Mesodermal cell (in vitro differentiated cells): ENCODE data around the gene SSR3.
A peak's percentile ranks its signal among the peaks of the same experiment; 100 is the strongest.

ENCODE experiments used
- H3K27ac ChIP-seq: 2 replicates; pipeline ENCODE4 v1.7.0; 2013; ENCODE audit warnings: mild to moderate bottlenecking, low read depth, low read length, moderate library complexity; ENCODE audit not compliant: severe bottlenecking
- H3K36me3 ChIP-seq: 2 replicates; pipeline ENCODE4 v1.7.1; 2013; ENCODE audit warnings: mild to moderate bottlenecking, low read length, moderate library complexity; ENCODE audit not compliant: control insufficient read depth, insufficient read depth
- H3K4me1 ChIP-seq: one replicate; pipeline ENCODE4 v1.7.1; 2013; ENCODE audit warnings: mild to moderate bottlenecking, low read length; ENCODE audit not compliant: insufficient read depth, control insufficient read depth, poor library complexity, severe bottlenecking
- H3K4me3 ChIP-seq: 2 replicates; pipeline ENCODE4 v1.7.0; 2013; ENCODE audit warnings: low read length, control low read depth, mild to moderate bottlenecking; ENCODE audit not compliant: insufficient read depth, poor library complexity, severe bottlenecking; ENCODE audit errors: extremely low read depth
- H3K9me3 ChIP-seq: 2 replicates; pipeline ENCODE4 v1.7.1; 2013; ENCODE audit warnings: mild to moderate bottlenecking, low read length, moderate library complexity; ENCODE audit not compliant: control insufficient read depth
- WGBS, 2 experiments: methylation state at CpG; one replicate each; pipeline ENCODE4 v1.1.5; 2013; ENCODE audit warnings: missing lambda C conversion rate in 2 of 2; ENCODE audit not compliant: insufficient coverage in 2 of 2; 5-methylcytosine and 5-hydroxymethylcytosine counted together

The SSR3 gene

GRCh38 chr3:156551746-156552145 lies 3.2 kb downstream of the SSR3 start:
- Histone ChIP-seq H3K9me3 (no peaks in the 10 kb centered on the region), H3K4me1 (peaks cover 26% of the 10 kb centered on the region), H3K27ac (peak overlapping the region; percentile 74), H3K4me3 (no peak overlapping the region), H3K36me3 (peaks cover 64% of the 10 kb centered on the region)
- 90 to 92% methylated on average over 2 to 4 of the region's 4 CpGs for WGBS, 2 experiments

- 73 to 78% methylated on average over 3 to 4 of the region's 4 CpGs for WGBS, 2 experiments
- H3K27ac ChIP-seq = peak overlapping the region; percentile 74
Observed at GRCh38 chr3:156551261-156551660, 3.7 kb downstream of the SSR3 start.

GRCh38 chr3:156548902-156549301 lies 6.0 kb downstream of the SSR3 start:
- Histone ChIP-seq H3K36me3 (peaks cover 92% of the 10 kb centered on the region), H3K4me3 (no peak overlapping the region), H3K27ac (no peak overlapping the region), H3K9me3 (no peaks in the 10 kb centered on the region), H3K4me1 (peaks cover 26% of the 10 kb centered on the region)
- WGBS, 2 experiments = 93 to 100% methylated on average over 1 to 4 of the region's 6 CpGs

More at GRCh38 chr3:156551261-156551660, 3.7 kb downstream of the SSR3 start:
- Histone ChIP-seq H3K9me3 (no peaks in the 10 kb centered on the region), H3K36me3 (peaks cover 68% of the 10 kb centered on the region), H3K4me1 (peaks cover 26% of the 10 kb centered on the region), H3K4me3 (no peak overlapping the region)

DNA sequence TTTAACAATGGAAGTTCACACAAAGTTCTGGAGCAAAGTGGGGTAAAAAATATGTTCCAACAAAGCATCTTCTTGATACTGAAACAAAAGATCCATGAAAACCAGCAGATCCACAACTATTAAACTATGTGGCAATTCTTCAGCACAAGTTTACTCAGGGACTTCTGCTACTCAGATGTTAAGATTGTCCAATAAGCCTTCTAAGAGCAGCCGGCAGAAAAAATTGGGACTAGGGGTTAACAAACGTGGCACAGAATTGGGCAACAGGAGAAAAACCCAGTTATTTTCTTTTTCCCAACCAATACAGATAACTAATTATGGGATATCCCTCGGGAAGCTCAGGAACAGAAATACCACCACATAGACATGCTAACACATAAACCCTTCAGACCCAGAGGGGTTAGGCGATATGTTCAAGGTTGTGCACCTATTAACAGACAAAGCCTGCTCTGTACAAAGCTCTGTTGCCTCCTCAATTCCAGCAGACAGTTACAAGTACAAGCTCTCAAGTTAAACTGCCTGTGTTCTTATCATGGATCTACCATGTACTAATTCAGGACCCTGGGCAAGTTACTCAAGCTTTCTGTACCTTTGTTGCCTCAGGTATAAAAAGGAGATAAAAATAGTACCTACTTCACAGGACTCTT lies 6.8 kb downstream of the SSR3 start:
- H3K4me1 ChIP-seq = peaks cover 33% of the 10 kb centered on the region
- no peak overlapping the region for H3K4me3 ChIP-seq
- H3K27ac ChIP-seq = no peak overlapping the region
- WGBS, 2 experiments = 100% methylated on average over 2 to 3 of the region's 4 CpGs
- peaks cover 94% of the 10 kb centered on the region for H3K36me3 ChIP-seq
- no peaks in the 10 kb centered on the region for H3K9me3 ChIP-seq

GRCh38 chr3:156547637-156548036 lies 7.3 kb downstream of the SSR3 start:
- H3K4me1 ChIP-seq = peaks cover 33% of the 10 kb centered on the region
- H3K4me3 ChIP-seq = no peak overlapping the region
- H3K36me3 ChIP-seq = peaks cover 95% of the 10 kb centered on the region
- no peaks in the 10 kb centered on the region for H3K9me3 ChIP-seq
- 80% methylated on average over 1 of the region's 2 CpGs; no CpG with 5 or more reads in 1 of the 2 experiments for whole genome bisulfite sequencing, 2 experiments
- no peak overlapping the region for H3K27ac ChIP-seq

DNA sequence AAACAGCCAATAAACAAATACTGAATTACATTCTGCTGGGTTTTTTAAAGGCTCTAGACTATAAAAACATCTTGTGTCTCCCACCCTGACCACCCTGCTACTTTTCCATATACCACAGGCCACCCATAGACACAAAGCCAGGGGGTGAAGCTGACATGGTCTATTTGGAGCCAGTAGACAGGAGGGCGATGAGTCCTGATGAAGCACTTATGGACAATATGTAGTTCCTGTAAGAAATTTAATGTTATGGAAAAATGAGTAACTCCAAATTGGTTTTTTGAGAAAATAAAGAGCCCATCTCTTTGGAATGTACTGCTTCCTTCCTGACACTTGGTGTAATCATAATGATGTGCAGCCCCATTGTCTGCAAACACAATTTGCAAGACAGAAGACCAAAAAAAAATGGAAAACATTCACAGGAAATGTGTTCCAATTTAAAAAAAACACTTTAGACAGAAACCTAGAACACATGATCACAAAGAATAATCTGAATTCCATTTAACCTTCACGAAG lies 11.8 kb downstream of the SSR3 start:
- 96 to 100% methylated on average over 1 to 2 of the region's 2 CpGs for WGBS, 2 experiments
- no peak overlapping the region for H3K4me3 ChIP-seq
- peaks cover 95% of the 10 kb centered on the region for H3K36me3 ChIP-seq
- peaks cover 13% of the 10 kb centered on the region for H3K4me1 ChIP-seq
- no peaks in the 10 kb centered on the region for H3K9me3 ChIP-seq
- no peak overlapping the region for H3K27ac ChIP-seq

GRCh38 chr3:156542101-156543042 lies 12.5 kb downstream of the SSR3 start:
- Histone ChIP-seq H3K4me1 (peaks cover 7% of the 10 kb centered on the region), H3K4me3 (no peak overlapping the region), H3K27ac (peak overlapping the region; percentile 6), H3K9me3 (no peaks in the 10 kb centered on the region), H3K36me3 (peaks cover 92% of the 10 kb centered on the region)
- 93% methylated on average over 3 of the region's 5 CpGs for WGBS, 2 experiments

DNA sequence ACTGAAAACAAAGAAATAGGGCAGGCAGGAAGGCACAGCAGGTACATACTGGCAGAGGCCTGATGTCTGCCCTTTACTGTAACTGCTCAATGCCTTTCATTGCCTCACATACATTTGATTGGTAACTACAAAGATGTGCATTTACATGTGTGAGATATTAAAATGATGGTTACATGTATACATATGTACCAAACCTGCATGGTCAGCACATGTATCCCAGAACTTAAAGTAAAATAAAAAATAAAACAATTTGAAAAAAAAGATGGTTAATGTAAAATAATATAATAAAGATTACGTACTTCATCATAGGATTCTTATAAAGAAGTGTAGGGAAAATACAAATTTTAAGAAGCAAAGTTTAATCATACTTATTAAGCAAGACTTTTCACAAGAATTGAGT lies 15.1 kb downstream of the SSR3 start:
- no CpG with 5 or more reads among the region's 1 CpG for WGBS, 2 experiments
- Histone ChIP-seq H3K36me3 (peaks cover 66% of the 10 kb centered on the region), H3K27ac (no peak overlapping the region), H3K4me1 (peaks cover 16% of the 10 kb centered on the region), H3K4me3 (no peak overlapping the region), H3K9me3 (no peaks in the 10 kb centered on the region)

DNA sequence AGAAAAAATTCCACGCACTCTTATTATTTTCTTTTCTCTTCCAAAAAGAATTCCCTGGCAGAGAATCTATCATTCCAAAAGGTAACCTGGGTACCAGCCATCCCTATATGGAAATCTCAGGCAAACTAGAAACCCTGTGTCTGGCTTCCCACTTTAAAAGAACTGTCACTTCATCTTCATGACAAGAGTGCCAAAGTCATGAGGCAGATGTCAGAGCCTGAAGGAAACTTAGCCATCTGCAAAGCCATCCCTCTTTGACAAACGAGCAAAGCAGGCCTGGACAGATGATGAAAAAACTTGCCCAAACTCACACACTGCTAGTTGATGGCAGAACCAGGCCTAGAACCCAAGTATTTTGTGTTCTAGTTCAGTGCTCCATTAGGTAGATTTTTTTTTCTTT lies 15.9 kb downstream of the SSR3 start:
- H3K27ac ChIP-seq = no peak overlapping the region
- 82% methylated on average over 1 of the region's 2 CpGs; no CpG with 5 or more reads in 1 of the 2 experiments for WGBS, 2 experiments
- peaks cover 58% of the 10 kb centered on the region for H3K36me3 ChIP-seq

GRCh38 chr3:156536524-156537316 lies 18.2 kb downstream of the SSR3 start:
- Histone ChIP-seq H3K36me3 (peaks cover 35% of the 10 kb centered on the region), H3K9me3 (no peaks in the 10 kb centered on the region), H3K27ac (no peak overlapping the region), H3K4me3 (no peak overlapping the region), H3K4me1 (peaks cover 22% of the 10 kb centered on the region)
- 96 to 97% methylated on average over 2 to 3 of the region's 6 CpGs for WGBS, 2 experiments

More for the DNA sequence above, 15.9 kb downstream of the SSR3 start:
- Histone ChIP-seq H3K9me3 (no peaks in the 10 kb centered on the region), H3K4me1 (peaks cover 20% of the 10 kb centered on the region), H3K4me3 (no peak overlapping the region)
